HG03039 (cell line): ENCODE data around the gene EMILIN1.
"Not testable (repeated sequence)": the region's sequence is repeated elsewhere in the genome, so short reads cannot be mapped to it uniquely, and the experiment has no call there.

Source experiments
- ATAC-seq: cut with Tn5 transposase; IDR thresholded peaks from one replicate; pipeline ENCODE4 v1.9.1; 2021; ENCODE audit warnings: mild to moderate bottlenecking, moderate library complexity; ENCODE audit not compliant: unreplicated experiment

The EMILIN1 gene

GRCh38 chr2:27053321-27053720 lies 25.1 kb upstream of the EMILIN1 start:
- no peak for ATAC-seq

- no peak for ATAC-seq
Observed at GRCh38 chr2:27053776-27054175, 24.6 kb upstream of the EMILIN1 start.

GRCh38 chr2:27054721-27055120 lies 23.7 kb upstream of the EMILIN1 start:
- ATAC-seq, result no peak

- ATAC-seq, result no peak
Observed at GRCh38 chr2:27057184-27057583, 21.2 kb upstream of the EMILIN1 start.

- no peak for ATAC-seq
Observed at GRCh38 chr2:27058210-27058609, 20.2 kb upstream of the EMILIN1 start.

- no peak for ATAC-seq
Observed at GRCh38 chr2:27059141-27059820, 19.1 kb upstream of the EMILIN1 start.

GRCh38 chr2:27060323-27060722 lies 18.1 kb upstream of the EMILIN1 start:
- no peak for ATAC-seq

- no peak for ATAC-seq
Observed at GRCh38 chr2:27065128-27065527, 13.3 kb upstream of the EMILIN1 start.

- ATAC-seq, result no peak
Observed at GRCh38 chr2:27067385-27067784, 11.0 kb upstream of the EMILIN1 start.

GRCh38 chr2:27069436-27069835 lies 9.0 kb upstream of the EMILIN1 start:
- ATAC-seq, result no peak

GRCh38 chr2:27069961-27070618 lies 8.3 kb upstream of the EMILIN1 start:
- ATAC-seq, result no peak

- ATAC-seq, result no peak
Observed at GRCh38 chr2:27070653-27071276, 7.7 kb upstream of the EMILIN1 start.

- ATAC-seq, result peak; percentile 75
Observed at GRCh38 chr2:27071277-27071989, 7.0 kb upstream of the EMILIN1 start, which contains the start of gene OST4. TSS of gene OST4 (minus strand) at chr2:27071654.

- ATAC-seq, result peak; percentile 23
Observed at GRCh38 chr2:27071990-27072830, 6.2 kb upstream of the EMILIN1 start.

- ATAC-seq, result no peak
Observed at GRCh38 chr2:27072920-27073319, 5.5 kb upstream of the EMILIN1 start.

- no peak for ATAC-seq
Observed at GRCh38 chr2:27073782-27074181, 4.6 kb upstream of the EMILIN1 start.

GRCh38 chr2:27074738-27075565 lies 3.5 kb upstream of the EMILIN1 start:
- ATAC-seq, result no peak

GRCh38 chr2:27075566-27075871 lies 2.9 kb upstream of the EMILIN1 start:
- not testable (repeated sequence) for ATAC-seq

- ATAC-seq, result no peak
Observed at GRCh38 chr2:27076323-27076722, 2.1 kb upstream of the EMILIN1 start.

- ATAC-seq, result no peak
Observed at GRCh38 chr2:27077231-27077630, 1.2 kb upstream of the EMILIN1 start.
